Right cardiac atrium (tissue), 5 donors: ENCODE results near the gene PTCH1. TPM values are rescaled to one million over a fixed set of nuclear protein-coding genes. Genes with fewer than 3 reads are reported as not detected.

ENCODE experiments used
- ATAC-seq, 2 donors: fragments of 200-7000 bp; cut with Tn5 transposase; one replicate each; pipeline versions ENCODE4 v1.8.0 to v1.9.1; 2020; ENCODE audit warnings: moderate library complexity in 2 of 2, mild to moderate bottlenecking in 1 of 2
- DNase-seq, 3 donors: peaks; one replicate each; pipeline ENCODE4 v3.0.0-alpha.2; 2020
- H3K27ac ChIP-seq: one replicate; pipeline ENCODE4 v1.5.1; 2013; ENCODE audit warnings: mild to moderate bottlenecking, low read length, control low read depth, moderate library complexity
- H3K27me3 ChIP-seq: one replicate; pipeline ENCODE4 v1.6.1; 2013; ENCODE audit not compliant: control insufficient read depth, insufficient read depth
- H3K4me1 ChIP-seq: one replicate; pipeline ENCODE4 v1.6.1; 2013; ENCODE audit warnings: low read length; ENCODE audit not compliant: control insufficient read depth, insufficient read depth
- H3K4me3 ChIP-seq: one replicate; pipeline ENCODE4 v1.5.1; 2013; ENCODE audit warnings: low read length, control low read depth
- H3K9me3 ChIP-seq: one replicate; pipeline ENCODE4 v1.6.1; 2013; ENCODE audit warnings: low read length; ENCODE audit not compliant: control insufficient read depth
- WGBS: extraction: QIAGEN DNeasy Blood & Tissue Kit; methylation state at CpG from one replicate; pipeline ENCODE4 v1.1.7; 2013; 5-methylcytosine and 5-hydroxymethylcytosine counted together
- intact Hi-C, 4 donors: fragments of 100-400 bp; cut with DNase I; formaldehyde crosslinking; loops; one replicate each; pipeline versions ENCODE4 v1.11.0 to v1.14.0; 2022 to 2023
- polyA plus RNA-seq: library from polyadenylated mRNA; stranded (reverse); fragments of 200-250 nt; gene quantifications from one replicate; pipeline ENCODE4 v1.2.3, GENCODE V29; 2013
- total RNA-seq, 4 donors: library from RNA; stranded (reverse); fragmentation: NEBNext Ultra II Directional; extraction: Animal tissue kit (Norgen Biotek cat#: 25700); gene quantifications; one replicate each; pipeline ENCODE4 v1.2.1, GENCODE V29; 2021
- donor health status: healthy with polysubstance abuse.
- donor health status: DM: no; HTN: yes; CAD: no.
- donor health status: DM: no; HTN: no; CAD: no.
- donor health status: DM: no; HTN: yes; CAD: no; lungs with severe emphysema.
- donor health status: DM: yes; HTN: yes; CAD: no.

PTCH1 gene
- total and polyA plus RNA-seq, 5 donors, result 3.5 to 11.1 (median 8.6) TPM

GRCh38 chr9:95449016-95449415, 67.8 kb downstream of the PTCH1 start:
- no peaks in the 10 kb centered on the region for H3K27me3 ChIP-seq
- no peak overlapping the region for H3K27ac ChIP-seq
- DNase-seq (no peak), ATAC-seq (no peak)
- WGBS, result 90% methylated on average over 22 of the region's 22 CpGs
- no peaks in the 10 kb centered on the region for H3K4me1 ChIP-seq
- intact Hi-C loops, result no loop called here
- no peak overlapping the region for H3K4me3 ChIP-seq
- H3K9me3 ChIP-seq, result no peaks in the 10 kb centered on the region

GRCh38 chr9:95447660-95448420, 68.9 kb downstream of the PTCH1 start:
- intact Hi-C loops, result no loop called here
- WGBS, result 78% methylated on average over 23 of the region's 23 CpGs

GRCh38 chr9:95446984-95447383, 69.8 kb downstream of the PTCH1 start:
- Histone ChIP-seq H3K4me3 (no peak overlapping the region), H3K4me1 (no peaks in the 10 kb centered on the region), H3K9me3 (no peaks in the 10 kb centered on the region), H3K27me3 (no peaks in the 10 kb centered on the region), H3K27ac (no peak overlapping the region)
- WGBS, result 97% methylated on average over 26 of the region's 26 CpGs
- intact Hi-C loops, result no loop called here
- ATAC-seq (peak in 1 of 2 donors; percentile 29), DNase-seq (no peak)

More at GRCh38 chr9:95447660-95448420, 68.9 kb downstream of the PTCH1 start:
- DNase-seq, result no peak
- Histone ChIP-seq H3K4me3 (no peak overlapping the region), H3K27ac (no peak overlapping the region), H3K27me3 (no peaks in the 10 kb centered on the region), H3K9me3 (no peaks in the 10 kb centered on the region), H3K4me1 (no peaks in the 10 kb centered on the region)
- ATAC-seq, result no peak

- no peaks in the 10 kb centered on the region for H3K4me1 ChIP-seq
- no peak for ATAC-seq
- intact Hi-C loops, result no loop called here
- H3K27ac ChIP-seq, result no peak overlapping the region
- H3K4me3 ChIP-seq, result no peak overlapping the region
- no peaks in the 10 kb centered on the region for H3K9me3 ChIP-seq
- 79% methylated on average over 5 of the region's 5 CpGs for WGBS
- no peak for DNase-seq
- H3K27me3 ChIP-seq, result no peaks in the 10 kb centered on the region
Observed at GRCh38 chr9:95446259-95446658, 70.5 kb downstream of the PTCH1 start.

- WGBS, result 92% methylated on average over 15 of the region's 15 CpGs
- H3K4me1 ChIP-seq, result no peaks in the 10 kb centered on the region
Observed at GRCh38 chr9:95444160-95444559, 72.6 kb downstream of the PTCH1 start.

GRCh38 chr9:95443301-95443700, 73.5 kb downstream of the PTCH1 start:
- no peaks in the 10 kb centered on the region for H3K27me3 ChIP-seq
- 68% methylated on average over 2 of the region's 2 CpGs for WGBS
- no peak for DNase-seq
- no peaks in the 10 kb centered on the region for H3K4me1 ChIP-seq
- no peak overlapping the region for H3K27ac ChIP-seq
- H3K9me3 ChIP-seq, result no peaks in the 10 kb centered on the region
- no peak overlapping the region for H3K4me3 ChIP-seq
- ATAC-seq, result no peak
- intact Hi-C loops, result no loop called here

More at GRCh38 chr9:95444160-95444559, 72.6 kb downstream of the PTCH1 start:
- Histone ChIP-seq H3K27ac (no peak overlapping the region), H3K9me3 (no peaks in the 10 kb centered on the region), H3K4me3 (no peak overlapping the region), H3K27me3 (no peaks in the 10 kb centered on the region)
- intact Hi-C loops, result no loop called here
- ATAC-seq, result no peak
- DNase-seq, result no peak

- no peaks in the 10 kb centered on the region for H3K4me1 ChIP-seq
- intact Hi-C loops, result no loop called here
- ATAC-seq (no peak), DNase-seq (no peak)
- 86% methylated on average over 9 of the region's 9 CpGs for WGBS
- H3K9me3 ChIP-seq, result no peaks in the 10 kb centered on the region
- no peak overlapping the region for H3K27ac ChIP-seq
- H3K27me3 ChIP-seq, result no peaks in the 10 kb centered on the region
- H3K4me3 ChIP-seq, result no peak overlapping the region
Observed at GRCh38 chr9:95441081-95441480, 75.7 kb downstream of the PTCH1 start.

GRCh38 chr9:95440447-95440846, 76.3 kb downstream of the PTCH1 start:
- Histone ChIP-seq H3K4me1 (no peaks in the 10 kb centered on the region), H3K27me3 (no peaks in the 10 kb centered on the region), H3K4me3 (no peak overlapping the region), H3K27ac (no peak overlapping the region), H3K9me3 (no peaks in the 10 kb centered on the region)
- no peak for DNase-seq
- no peak for ATAC-seq
- 86% methylated on average over 3 of the region's 3 CpGs for WGBS
- intact Hi-C loops, result no loop called here

GRCh38 chr9:95438561-95439357, 78.0 kb downstream of the PTCH1 start:
- Histone ChIP-seq H3K4me1 (no peaks in the 10 kb centered on the region), H3K27me3 (no peaks in the 10 kb centered on the region), H3K27ac (no peak overlapping the region), H3K9me3 (no peaks in the 10 kb centered on the region), H3K4me3 (no peak overlapping the region)
- no peak for DNase-seq
- intact Hi-C loops, result loop anchor here in 1 of 4 donors (10.0 kb wide), 1 partner anchor 94 kb away; no protein-coding TSS in a partner anchor
- 89% methylated on average over 9 of the region's 9 CpGs for WGBS
- no peak for ATAC-seq

- Histone ChIP-seq H3K4me3 (no peak overlapping the region), H3K27me3 (no peaks in the 10 kb centered on the region), H3K27ac (no peak overlapping the region), H3K9me3 (no peaks in the 10 kb centered on the region), H3K4me1 (no peaks in the 10 kb centered on the region)
- WGBS, result 94% methylated on average over 6 of the region's 6 CpGs
- intact Hi-C loops, result loop anchor here in 1 of 4 donors (10.0 kb wide), 1 partner anchor 93 kb away; no protein-coding TSS in a partner anchor
- ATAC-seq (no peak), DNase-seq (no peak)
Observed at GRCh38 chr9:95437559-95437958, 79.2 kb downstream of the PTCH1 start.

- 94% methylated on average over 7 of the region's 7 CpGs for WGBS
- intact Hi-C loops, result loop anchor here in 1 of 4 donors (10.0 kb wide), 1 partner anchor 92 kb away; no protein-coding TSS in a partner anchor
- ATAC-seq (no peak), DNase-seq (no peak)
- no peaks in the 10 kb centered on the region for H3K27me3 ChIP-seq
- H3K27ac ChIP-seq, result no peak overlapping the region
- no peaks in the 10 kb centered on the region for H3K4me1 ChIP-seq
- H3K9me3 ChIP-seq, result no peaks in the 10 kb centered on the region
- no peak overlapping the region for H3K4me3 ChIP-seq
Observed at GRCh38 chr9:95436416-95436815, 80.4 kb downstream of the PTCH1 start.
